Caki2 (cell line): ENCODE data around the gene SIPA1L3. TPM values are rescaled to one million over a fixed set of nuclear protein-coding genes. Genes with fewer than 3 reads are reported as not detected.
A peak's percentile ranks its signal among the peaks of the same experiment; 100 is the strongest.

Experiments
- DNase-seq: peaks from one replicate; pipeline ENCODE4 v3.0.0-alpha.2; 2015; ENCODE audit warnings: low read depth
- in situ Hi-C: cut with HindIII; loops from 2 replicates; pipeline ENCODE4 v1.10.0; 2016; ENCODE audit warnings: low sequenced_read_pairs, low pct_unique_long_range_greater_than_20kb, mixed read lengths
- total RNA-seq: library from RNA; depleted of rRNA; stranded (reverse); fragments of >200 nt; shearing (Covaris generic); gene quantifications from 2 replicates; pipeline ENCODE4 v1.2.3, GENCODE V29; 2014; ENCODE audit warnings: low replicate concordance

The SIPA1L3 gene
- total RNA-seq, 1 experiment from 2014 or later: 39.9 TPM

- DNase-seq: peak; percentile 98
- in situ Hi-C loops: no loop called here
These were observed 97.7 kb downstream of the SIPA1L3 start for GRCh38 chr19:38004521-38005223.

- in situ Hi-C loops: no loop called here
These were observed 98.2 kb downstream of the SIPA1L3 start for GRCh38 chr19:38005224-38005614.

GRCh38 chr19:38006361-38007045, 99.5 kb downstream of the SIPA1L3 start:
- in situ Hi-C loops: no loop called here
- no peak for DNase-seq

More at GRCh38 chr19:38005224-38005614, 98.2 kb downstream of the SIPA1L3 start:
- DNase-seq: no peak

- peak; percentile 54 for DNase-seq
- in situ Hi-C loops: no loop called here
These were observed 102.7 kb downstream of the SIPA1L3 start for GRCh38 chr19:38009650-38010242.

GRCh38 chr19:38011426-38011825, 104.4 kb downstream of the SIPA1L3 start:
- DNase-seq: no peak
- in situ Hi-C loops: no loop called here

- DNase-seq: no peak
- in situ Hi-C loops: no loop called here
These were observed 105.3 kb downstream of the SIPA1L3 start for GRCh38 chr19:38012290-38012689.

GRCh38 chr19:38012944-38013343, 105.9 kb downstream of the SIPA1L3 start:
- DNase-seq: no peak
- in situ Hi-C loops: no loop called here

- in situ Hi-C loops: no loop called here
- peak; percentile 81 for DNase-seq
These were observed 107.0 kb downstream of the SIPA1L3 start for GRCh38 chr19:38013913-38014580.

- DNase-seq: no peak
- in situ Hi-C loops: no loop called here
These were observed 108.2 kb downstream of the SIPA1L3 start for GRCh38 chr19:38015216-38015615.

GRCh38 chr19:38015761-38016160, 108.8 kb downstream of the SIPA1L3 start:
- in situ Hi-C loops: no loop called here
- peak; percentile 88 for DNase-seq

- DNase-seq: no peak
These were observed 110.6 kb downstream of the SIPA1L3 start for GRCh38 chr19:38017401-38018151.

GRCh38 chr19:38018694-38019395, 111.8 kb downstream of the SIPA1L3 start:
- no peak for DNase-seq
- in situ Hi-C loops: no loop called here

More at GRCh38 chr19:38017401-38018151, 110.6 kb downstream of the SIPA1L3 start:
- in situ Hi-C loops: no loop called here

GRCh38 chr19:38019396-38019724, 112.4 kb downstream of the SIPA1L3 start:
- in situ Hi-C loops: no loop called here
- no peak for DNase-seq

GRCh38 chr19:38020311-38020710, 113.3 kb downstream of the SIPA1L3 start:
- in situ Hi-C loops: no loop called here
- no peak for DNase-seq

- no peak for DNase-seq
- in situ Hi-C loops: no loop called here
These were observed 114.3 kb downstream of the SIPA1L3 start for GRCh38 chr19:38021352-38021751.

- DNase-seq: no peak
- in situ Hi-C loops: no loop called here
These were observed 116.0 kb downstream of the SIPA1L3 start for GRCh38 chr19:38022791-38023670.
